A549 (cell line): ENCODE data around the gene MUC5B.

Experiments
- CBX8 ChIP-seq: fragments of 200-600 bp; sonication (generic); IDR thresholded peaks from 2 replicates; pipeline ENCODE4 v1.6.1; 2016
- FOSL2 ChIP-seq, 2 experiments: fragments of 450-650 bp in 1 of 2; fragments of >200 bp in 1 of 2; sonication (Bioruptor Twin) in 1 of 2; formaldehyde crosslinking; IDR thresholded peaks; 2 replicates each; pipeline versions ENCODE4 v1.5.0 to v1.6.1; 2016 to 2020; ENCODE audit warnings: mild to moderate bottlenecking in 1 of 2, moderate library complexity in 1 of 2
- JUNB ChIP-seq: fragments of >200 bp; sonication (Bioruptor Twin); formaldehyde crosslinking; IDR thresholded peaks from 2 replicates; pipeline ENCODE4 v1.6.1; 2016
- MAFK ChIP-seq: fragments of 450-650 bp; IDR thresholded peaks from 2 replicates; pipeline ENCODE4 v1.6.1; 2014; ENCODE audit not compliant: partially characterized antibody
- POLR2A ChIP-seq: IDR thresholded peaks from 2 replicates; pipeline ENCODE4 v1.6.1; 2012; ENCODE audit warnings: mild to moderate bottlenecking, low read length
- RAD21 ChIP-seq, 2 experiments: fragments of >200 bp in 1 of 2; sonication (Bioruptor Twin) in 1 of 2; formaldehyde crosslinking in 1 of 2; IDR thresholded peaks in 1 of 2; conservative IDR thresholded peaks in 1 of 2; 2 replicates in 1 of 2; 3 replicates in 1 of 2; pipeline ENCODE4 v1.6.1; 2012 to 2018; ENCODE audit warnings: inconsistent platforms in 1 of 2
- RFX5 ChIP-seq: fragments of 450-650 bp; IDR thresholded peaks from 2 replicates; pipeline ENCODE4 v1.7.1; 2014; ENCODE audit warnings: antibody characterized with exemption, mild to moderate bottlenecking, moderate library complexity
- SMC3 ChIP-seq: fragments of >200 bp; sonication (Bioruptor Twin); formaldehyde crosslinking; IDR thresholded peaks from 3 replicates; pipeline ENCODE4 v1.6.1; 2018; ENCODE audit warnings: inconsistent platforms
- ZNF302 ChIP-seq: fragments of 250-450 bp; sonication (Bioruptor Pico); IDR thresholded peaks from 2 replicates; pipeline ENCODE4 v1.9.0; 2021; ENCODE audit warnings: inconsistent platforms, mild to moderate bottlenecking, moderate library complexity
- TF ChIP-seq, protein P1 (sequence below): IDR thresholded peaks from 2 replicates; pipeline ENCODE4 v1.6.1; 2012
- TF ChIP-seq, protein P2 (sequence below): fragments of >200 bp; sonication (Bioruptor Twin); formaldehyde crosslinking; IDR thresholded peaks from 3 replicates; pipeline ENCODE4 v1.5.1; 2016
- TF ChIP-seq, protein P3 (sequence below): fragments of 200-600 bp; sonication (generic); IDR thresholded peaks from 2 replicates; pipeline ENCODE4 v1.6.1; 2016; ENCODE audit warnings: antibody characterized with exemption, mild to moderate bottlenecking, moderate library complexity
- TF ChIP-seq, protein P4 (sequence below): fragments of 250-450 bp; sonication (Bioruptor Pico); IDR thresholded peaks from 2 replicates; pipeline ENCODE4 v1.5.0; 2020; ENCODE audit warnings: low read depth, mild to moderate bottlenecking, moderate library complexity

DNA sequence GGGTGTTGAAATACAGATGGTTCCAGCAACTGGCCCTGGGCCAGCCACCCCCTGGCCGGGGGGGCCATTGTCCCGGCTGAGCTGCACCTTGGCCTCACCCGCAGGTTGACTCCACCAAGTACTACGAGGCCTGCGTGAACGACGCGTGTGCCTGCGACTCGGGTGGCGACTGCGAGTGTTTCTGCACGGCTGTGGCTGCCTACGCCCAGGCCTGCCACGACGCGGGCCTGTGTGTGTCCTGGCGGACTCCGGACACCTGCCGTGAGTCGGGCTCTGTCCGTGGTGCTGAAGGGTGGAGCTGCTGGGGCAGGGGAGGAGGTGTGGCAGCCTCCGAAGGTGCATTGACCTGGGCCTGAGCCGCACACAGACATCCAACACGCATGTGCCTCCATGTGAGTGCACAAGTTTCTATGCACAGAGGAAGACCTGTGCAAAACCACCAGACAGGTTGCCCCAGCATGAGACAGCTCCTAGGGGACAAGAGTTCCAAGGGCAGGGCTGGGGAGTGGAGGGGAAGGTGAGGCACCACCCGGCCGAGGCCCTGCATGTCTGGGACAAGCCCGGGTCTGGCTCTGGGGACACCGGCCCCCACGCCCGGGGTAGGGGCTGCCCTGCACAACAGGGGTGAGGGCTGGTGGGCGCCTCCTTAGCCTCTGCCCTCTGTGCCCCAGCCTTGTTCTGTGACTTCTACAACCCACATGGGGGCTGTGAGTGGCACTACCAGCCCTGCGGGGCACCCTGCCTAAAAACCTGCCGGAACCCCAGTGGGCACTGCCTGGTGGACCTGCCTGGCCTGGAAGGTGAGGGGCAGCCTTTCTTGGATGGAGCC lies 16.1 kb downstream of the MUC5B start:
- TF ChIP-seq, protein P1, sequence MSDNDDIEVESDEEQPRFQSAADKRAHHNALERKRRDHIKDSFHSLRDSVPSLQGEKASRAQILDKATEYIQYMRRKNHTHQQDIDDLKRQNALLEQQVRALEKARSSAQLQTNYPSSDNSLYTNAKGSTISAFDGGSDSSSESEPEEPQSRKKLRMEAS: no peak
- TF ChIP-seq, protein P2, sequence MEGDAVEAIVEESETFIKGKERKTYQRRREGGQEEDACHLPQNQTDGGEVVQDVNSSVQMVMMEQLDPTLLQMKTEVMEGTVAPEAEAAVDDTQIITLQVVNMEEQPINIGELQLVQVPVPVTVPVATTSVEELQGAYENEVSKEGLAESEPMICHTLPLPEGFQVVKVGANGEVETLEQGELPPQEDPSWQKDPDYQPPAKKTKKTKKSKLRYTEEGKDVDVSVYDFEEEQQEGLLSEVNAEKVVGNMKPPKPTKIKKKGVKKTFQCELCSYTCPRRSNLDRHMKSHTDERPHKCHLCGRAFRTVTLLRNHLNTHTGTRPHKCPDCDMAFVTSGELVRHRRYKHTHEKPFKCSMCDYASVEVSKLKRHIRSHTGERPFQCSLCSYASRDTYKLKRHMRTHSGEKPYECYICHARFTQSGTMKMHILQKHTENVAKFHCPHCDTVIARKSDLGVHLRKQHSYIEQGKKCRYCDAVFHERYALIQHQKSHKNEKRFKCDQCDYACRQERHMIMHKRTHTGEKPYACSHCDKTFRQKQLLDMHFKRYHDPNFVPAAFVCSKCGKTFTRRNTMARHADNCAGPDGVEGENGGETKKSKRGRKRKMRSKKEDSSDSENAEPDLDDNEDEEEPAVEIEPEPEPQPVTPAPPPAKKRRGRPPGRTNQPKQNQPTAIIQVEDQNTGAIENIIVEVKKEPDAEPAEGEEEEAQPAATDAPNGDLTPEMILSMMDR: no peak
- TF ChIP-seq POLR2A (no peak), FOSL2 (IDR thresholded peaks at IDR 0.05) (no peak), FOSL2 (CRISPR knock-in tag; IDR thresholded peaks at IDR 0.05) (no peak), RFX5 (no peak), CBX8 (no peak), RAD21 (conservative IDR thresholded peaks at IDR 0.05 in 1 of 2, IDR thresholded peaks at IDR 0.05 in 1 of 2) (no peak), MAFK (no peak), SMC3 (no peak), ZNF302 (CRISPR knock-in tag) (no peak), JUNB (no peak)
- TF ChIP-seq, protein P3, sequence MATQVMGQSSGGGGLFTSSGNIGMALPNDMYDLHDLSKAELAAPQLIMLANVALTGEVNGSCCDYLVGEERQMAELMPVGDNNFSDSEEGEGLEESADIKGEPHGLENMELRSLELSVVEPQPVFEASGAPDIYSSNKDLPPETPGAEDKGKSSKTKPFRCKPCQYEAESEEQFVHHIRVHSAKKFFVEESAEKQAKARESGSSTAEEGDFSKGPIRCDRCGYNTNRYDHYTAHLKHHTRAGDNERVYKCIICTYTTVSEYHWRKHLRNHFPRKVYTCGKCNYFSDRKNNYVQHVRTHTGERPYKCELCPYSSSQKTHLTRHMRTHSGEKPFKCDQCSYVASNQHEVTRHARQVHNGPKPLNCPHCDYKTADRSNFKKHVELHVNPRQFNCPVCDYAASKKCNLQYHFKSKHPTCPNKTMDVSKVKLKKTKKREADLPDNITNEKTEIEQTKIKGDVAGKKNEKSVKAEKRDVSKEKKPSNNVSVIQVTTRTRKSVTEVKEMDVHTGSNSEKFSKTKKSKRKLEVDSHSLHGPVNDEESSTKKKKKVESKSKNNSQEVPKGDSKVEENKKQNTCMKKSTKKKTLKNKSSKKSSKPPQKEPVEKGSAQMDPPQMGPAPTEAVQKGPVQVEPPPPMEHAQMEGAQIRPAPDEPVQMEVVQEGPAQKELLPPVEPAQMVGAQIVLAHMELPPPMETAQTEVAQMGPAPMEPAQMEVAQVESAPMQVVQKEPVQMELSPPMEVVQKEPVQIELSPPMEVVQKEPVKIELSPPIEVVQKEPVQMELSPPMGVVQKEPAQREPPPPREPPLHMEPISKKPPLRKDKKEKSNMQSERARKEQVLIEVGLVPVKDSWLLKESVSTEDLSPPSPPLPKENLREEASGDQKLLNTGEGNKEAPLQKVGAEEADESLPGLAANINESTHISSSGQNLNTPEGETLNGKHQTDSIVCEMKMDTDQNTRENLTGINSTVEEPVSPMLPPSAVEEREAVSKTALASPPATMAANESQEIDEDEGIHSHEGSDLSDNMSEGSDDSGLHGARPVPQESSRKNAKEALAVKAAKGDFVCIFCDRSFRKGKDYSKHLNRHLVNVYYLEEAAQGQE: peak; percentile 86
- TF ChIP-seq, protein P4, sequence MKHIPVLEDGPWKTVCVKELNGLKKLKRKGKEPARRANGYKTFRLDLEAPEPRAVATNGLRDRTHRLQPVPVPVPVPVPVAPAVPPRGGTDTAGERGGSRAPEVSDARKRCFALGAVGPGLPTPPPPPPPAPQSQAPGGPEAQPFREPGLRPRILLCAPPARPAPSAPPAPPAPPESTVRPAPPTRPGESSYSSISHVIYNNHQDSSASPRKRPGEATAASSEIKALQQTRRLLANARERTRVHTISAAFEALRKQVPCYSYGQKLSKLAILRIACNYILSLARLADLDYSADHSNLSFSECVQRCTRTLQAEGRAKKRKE (CRISPR knock-in tag): no peak
